Measurements from ENCODE around the gene NT5C2. TPM values are rescaled to one million over a fixed set of nuclear protein-coding genes. Genes with fewer than 3 reads are reported as not detected.
A peak's percentile ranks its signal among the peaks of the same experiment; 100 is the strongest.
"Not testable (repeated sequence)": the region's sequence is repeated elsewhere in the genome, so short reads cannot be mapped to it uniquely, and the experiment has no call there.

Gene NT5C2
- 10 to 100 TPM; 49.2 to 68.2 (median 61.9) TPM for polyA plus RNA-seq (ENCODE audit: low read depth in 6 of 6)

- H3K4me1 Mint-ChIP-seq: peaks cover 30 to 45% (median 42%) of the 10 kb centered on the region in 3 donors
- peak within 1 kb of the TSS; percentile 96 to 99 (median 98) for H3K27ac Mint-ChIP-seq
- no peaks in the 10 kb centered on the region for H3K36me3 Mint-ChIP-seq
- no peaks in the 10 kb centered on the region for H3K9me3 Mint-ChIP-seq
- H3K4me3 Mint-ChIP-seq: peak within 1 kb of the TSS; percentile 93 to 100 (median 99)
- ATAC-seq (ENCODE audit: low read depth in 2 of 2) (peak; percentile 87), DNase-seq (peak; percentile 69)
- H3K27me3 Mint-ChIP-seq: no peaks in the 10 kb centered on the region
These were observed at the start of gene NT5C2 for GRCh38 chr10:103193107-103193819. Gene NT5C2, minus strand, starts transcription at chr10:103193272. Its CDS starts 18,314 bp downstream, at chr10:103174958.

- peak overlapping the region in 4 of 6 donors; percentile 11 to 86 (median 57) for H3K27ac Mint-ChIP-seq
- DNase-seq (no peak), ATAC-seq (ENCODE audit: low read depth in 2 of 2) (peak; percentile 62 to 65)
- H3K27me3 Mint-ChIP-seq: peaks cover 0 to 4% (median 0%) of the 10 kb centered on the region in 3 donors
- peaks cover 0 to 2% (median 0%) of the 10 kb centered on the region in 7 donors for H3K9me3 Mint-ChIP-seq
- H3K4me3 Mint-ChIP-seq: peak overlapping the region in 5 of 8 donors; percentile 12 to 62 (median 37)
- peaks cover 21 to 38% (median 22%) of the 10 kb centered on the region in 3 donors for H3K4me1 Mint-ChIP-seq
- no peaks in the 10 kb centered on the region for H3K36me3 Mint-ChIP-seq
These were observed 48.4 kb upstream of the NT5C2 start for GRCh38 chr10:103241262-103242011.

- peaks cover 0 to 4% (median 0%) of the 10 kb centered on the region in 3 donors for H3K27me3 Mint-ChIP-seq
- no peaks in the 10 kb centered on the region for H3K36me3 Mint-ChIP-seq
- H3K4me1 Mint-ChIP-seq: peaks cover 21 to 34% (median 22%) of the 10 kb centered on the region in 3 donors
- H3K9me3 Mint-ChIP-seq: peaks cover 0 to 2% (median 0%) of the 10 kb centered on the region in 7 donors
- no peak for ATAC-seq (ENCODE audit: low read depth in 2 of 2)
- H3K27ac Mint-ChIP-seq: peak overlapping the region in 1 of 6 donors; percentile 30
- no peak for DNase-seq
- peak overlapping the region in 1 of 8 donors; percentile 34 for H3K4me3 Mint-ChIP-seq
These were observed 45.6 kb upstream of the NT5C2 start for GRCh38 chr10:103238506-103239252.

- Mint-ChIP-seq H3K27ac (peak overlapping the region in 1 of 6 donors; percentile 72), H3K4me3 (peak overlapping the region in 1 of 8 donors; percentile 42), H3K4me1 (peaks cover 16 to 25% (median 24%) of the 10 kb centered on the region in 3 donors), H3K36me3 (no peaks in the 10 kb centered on the region), H3K27me3 (peaks cover 0 to 4% (median 0%) of the 10 kb centered on the region in 3 donors), H3K9me3 (peaks cover 0 to 2% (median 0%) of the 10 kb centered on the region in 7 donors)
- ATAC-seq (ENCODE audit: low read depth in 2 of 2): no peak
- no peak for DNase-seq
These were observed 42.7 kb upstream of the NT5C2 start for GRCh38 chr10:103235775-103236174.

- ATAC-seq (ENCODE audit: low read depth in 2 of 2): no peak
These were observed 39.9 kb upstream of the NT5C2 start for GRCh38 chr10:103232772-103233488.

GRCh38 chr10:103232131-103232673 is 39.1 kb upstream of the NT5C2 start:
- no peak for DNase-seq
- Mint-ChIP-seq H3K9me3 (peaks cover 0 to 2% (median 0%) of the 10 kb centered on the region in 7 donors), H3K4me3 (no peak overlapping the region), H3K27ac (peak overlapping the region in 2 of 6 donors; percentile 4 to 32), H3K27me3 (no peaks in the 10 kb centered on the region), H3K36me3 (no peaks in the 10 kb centered on the region), H3K4me1 (peaks cover 6 to 9% (median 6%) of the 10 kb centered on the region in 3 donors)
- no peak for ATAC-seq (ENCODE audit: low read depth in 2 of 2)

More at GRCh38 chr10:103232772-103233488, 39.9 kb upstream of the NT5C2 start:
- DNase-seq: no peak
- Mint-ChIP-seq H3K4me1 (peaks cover 6 to 9% (median 6%) of the 10 kb centered on the region in 3 donors), H3K4me3 (no peak overlapping the region), H3K36me3 (no peaks in the 10 kb centered on the region), H3K27ac (peak overlapping the region in 2 of 6 donors; percentile 15 to 22), H3K9me3 (peaks cover 0 to 2% (median 0%) of the 10 kb centered on the region in 7 donors), H3K27me3 (no peaks in the 10 kb centered on the region)

GRCh38 chr10:103231047-103231551 is 38.0 kb upstream of the NT5C2 start:
- Mint-ChIP-seq H3K27me3 (no peaks in the 10 kb centered on the region), H3K9me3 (no peaks in the 10 kb centered on the region), H3K4me3 (no peak overlapping the region), H3K36me3 (no peaks in the 10 kb centered on the region), H3K27ac (no peak overlapping the region), H3K4me1 (peaks cover 6 to 9% (median 6%) of the 10 kb centered on the region in 3 donors)
- ATAC-seq (ENCODE audit: low read depth in 2 of 2) (no peak), DNase-seq (no peak)

GRCh38 chr10:103227416-103227815 is 34.3 kb upstream of the NT5C2 start:
- no peak for ATAC-seq (ENCODE audit: low read depth in 2 of 2)
- Mint-ChIP-seq H3K36me3 (peaks cover 9 to 16% of the 10 kb centered on the region in 2 donors), H3K4me3 (no peak overlapping the region), H3K27ac (peak overlapping the region in 1 of 6 donors; percentile 28), H3K27me3 (no peaks in the 10 kb centered on the region), H3K4me1 (peaks cover 0 to 4% (median 0%) of the 10 kb centered on the region in 3 donors), H3K9me3 (peaks cover 12 to 24% (median 20%) of the 10 kb centered on the region in 7 donors)
- DNase-seq: no peak

- ATAC-seq (ENCODE audit: low read depth in 2 of 2) (no peak), DNase-seq (no peak)
- Mint-ChIP-seq H3K27ac (no peak overlapping the region), H3K27me3 (no peaks in the 10 kb centered on the region), H3K9me3 (peaks cover 16 to 27% (median 23%) of the 10 kb centered on the region in 7 donors), H3K36me3 (peaks cover 9 to 21% of the 10 kb centered on the region in 2 donors), H3K4me3 (no peak overlapping the region), H3K4me1 (no peaks in the 10 kb centered on the region)
These were observed 32.9 kb upstream of the NT5C2 start for GRCh38 chr10:103225939-103226338.

GRCh38 chr10:103224721-103225120 is 31.6 kb upstream of the NT5C2 start:
- H3K36me3 Mint-ChIP-seq: peaks cover 9 to 21% of the 10 kb centered on the region in 2 donors
- not testable (repeated sequence) for H3K4me3 Mint-ChIP-seq; H3K4me1 Mint-ChIP-seq; H3K27ac Mint-ChIP-seq; H3K27me3 Mint-ChIP-seq; DNase-seq; ATAC-seq (ENCODE audit: low read depth in 2 of 2)
- H3K9me3 Mint-ChIP-seq: peaks cover 16 to 27% (median 23%) of the 10 kb centered on the region in 7 donors

GRCh38 chr10:103224133-103224532 is 31.1 kb upstream of the NT5C2 start:
- Mint-ChIP-seq H3K9me3 (peaks cover 16 to 27% (median 23%) of the 10 kb centered on the region in 7 donors), H3K27ac (no peak overlapping the region), H3K27me3 (no peaks in the 10 kb centered on the region), H3K4me1 (no peaks in the 10 kb centered on the region), H3K36me3 (peaks cover 9 to 21% of the 10 kb centered on the region in 2 donors), H3K4me3 (no peak overlapping the region)
- ATAC-seq (ENCODE audit: low read depth in 2 of 2): no peak
- no peak for DNase-seq

- not testable (repeated sequence) for H3K4me1 Mint-ChIP-seq; H3K27ac Mint-ChIP-seq; H3K4me3 Mint-ChIP-seq; ATAC-seq (ENCODE audit: low read depth in 2 of 2); DNase-seq
- peaks cover 0 to 21% (median 4%) of the 10 kb centered on the region in 3 donors for H3K27me3 Mint-ChIP-seq
- peaks cover 4 to 16% of the 10 kb centered on the region in 2 donors for H3K36me3 Mint-ChIP-seq
- H3K9me3 Mint-ChIP-seq: peaks cover 2 to 14% (median 12%) of the 10 kb centered on the region in 7 donors
These were observed 23.3 kb upstream of the NT5C2 start for GRCh38 chr10:103216362-103216761.

Data from naive B cell (primary cell).